K562 (cell line): ENCODE data around the gene SLMAP. TPM values are rescaled to one million over a fixed set of nuclear protein-coding genes. Genes with fewer than 3 reads are reported as not detected.
A peak's percentile ranks its signal among the peaks of the same experiment; 100 is the strongest.

ENCODE experiments used
- ATAC-seq: fragments of 200-7000 bp; cut with Tn5 transposase; 3 replicates; pipeline ENCODE4 v1.9.1; 2020; ENCODE audit warnings: moderate library complexity
- BruUV-seq: library from RNA; stranded (reverse); fragments of 400-500 nt; replicated peaks from 2 replicates; lab custom pipeline; 2021; lab: Mats Ljungman, UMichigan
- CTCF ChIA-PET: fragments of 300-600 bp; formaldehyde crosslinking; extraction: SDS; loops from one replicate; lab custom pipeline; 2021; ENCODE audit warnings: low intra/inter-chr PET ratio; lab: Yijun Ruan, JAX
- POLR2A ChIA-PET: fragments of 300-600, 350-650 bp; sonication (Branson Sonifier 250); formaldehyde crosslinking; extraction: SDS; loops from one replicate; lab custom pipeline; 2021; ENCODE audit warnings: antibody characterized with exemption, inconsistent platforms; lab: Yijun Ruan, JAX
- DNase-seq, 4 experiments: peaks; one replicate each; pipeline versions ENCODE4 v3.0.0 to v3.0.0-alpha.2; 2011 to 2018; ENCODE audit warnings: low spot score in 3 of 4, mixed read lengths in 3 of 4; ENCODE audit errors: extremely low read depth in 1 of 4
- FAIRE-seq: peaks from 2 replicates; lab custom pipeline; 2011; peaks lifted over from hg19 to GRCh38; lab: Jason Lieb, UNC
- H2AFZ ChIP-seq: 2 replicates; pipeline ENCODE4 v1.6.0; 2011; ENCODE audit warnings: low read depth, low read length, control low read depth, inconsistent platforms
- H3K27ac ChIP-seq: fragments of 200-600 bp; 3 replicates; pipeline ENCODE4 v1.8.0; 2011; ENCODE audit warnings: low read depth, mild to moderate bottlenecking, control low read depth, inconsistent platforms, low read length, moderate library complexity, mixed read lengths; ENCODE audit errors: extremely low read depth
- H3K27me3 ChIP-seq, 2 experiments: fragments of 300-600 bp in 1 of 2; 2 replicates in 1 of 2; 3 replicates in 1 of 2; pipeline versions ENCODE4 v1.6.0 to v1.8.0; 2011; ENCODE audit warnings: inconsistent platforms in 2 of 2, low read length in 2 of 2, mild to moderate bottlenecking in 1 of 2, mixed read lengths in 1 of 2, moderate library complexity in 1 of 2; ENCODE audit not compliant: control insufficient read depth in 2 of 2, insufficient read depth in 2 of 2
- H3K36me3 ChIP-seq: fragments of 300-600 bp; 3 replicates; pipeline ENCODE4 v1.8.0; 2011; ENCODE audit warnings: mild to moderate bottlenecking, low read length, inconsistent platforms; ENCODE audit not compliant: control insufficient read depth, insufficient read depth
- H3K4me1 ChIP-seq, 2 experiments: fragments of 200-600 bp in 1 of 2; replicated peaks in 1 of 2; 2 replicates in 1 of 2; 3 replicates in 1 of 2; pipeline versions ENCODE4 v1.5.1 to v1.8.0; 2011; ENCODE audit warnings: inconsistent platforms in 2 of 2, low read length in 2 of 2, mild to moderate bottlenecking in 1 of 2, mixed read lengths in 1 of 2, moderate library complexity in 1 of 2; ENCODE audit not compliant: control insufficient read depth in 2 of 2, insufficient read depth in 2 of 2
- H3K4me2 ChIP-seq: 2 replicates; pipeline ENCODE4 v1.6.1; 2011; ENCODE audit warnings: low read length, control low read depth, inconsistent platforms, mixed read lengths; ENCODE audit not compliant: insufficient read depth
- H3K4me3 ChIP-seq: fragments of 200-600 bp; sonication (generic), shearing (Covaris generic); 2 replicates; pipeline ENCODE4 v1.5.1; 2016; ENCODE audit warnings: control low read depth, inconsistent platforms
- H3K79me2 ChIP-seq: fragments of 200-600 bp; 3 replicates; pipeline ENCODE4 v1.8.0; 2011; ENCODE audit warnings: low read length, inconsistent platforms; ENCODE audit not compliant: control insufficient read depth, insufficient read depth
- H3K9ac ChIP-seq, 2 experiments: 2 replicates each; pipeline versions ENCODE4 v1.6.0 to v1.6.1; 2011; ENCODE audit warnings: low read depth in 2 of 2, low read length in 2 of 2, control low read depth in 1 of 2, inconsistent platforms in 1 of 2, mild to moderate bottlenecking in 1 of 2, mixed read lengths in 1 of 2; ENCODE audit not compliant: insufficient read depth in 1 of 2
- H3K9me1 ChIP-seq: one replicate; pipeline ENCODE4 v1.6.0; 2011; ENCODE audit warnings: inconsistent platforms, mild to moderate bottlenecking, low read length, moderate library complexity; ENCODE audit not compliant: control insufficient read depth, insufficient read depth
- H3K9me3 ChIP-seq: replicated peaks from 2 replicates; pipeline ENCODE4 v1.5.1; 2011; ENCODE audit warnings: low read depth, low read length, inconsistent platforms; ENCODE audit not compliant: control insufficient read depth, insufficient read depth
- H4K20me1 ChIP-seq: replicated peaks from 2 replicates; pipeline ENCODE4 v1.6.1; 2011; ENCODE audit warnings: low read length, inconsistent platforms, mixed read lengths; ENCODE audit not compliant: control insufficient read depth, insufficient read depth
- BCL6 ChIP-seq: fragments of 250-450 bp; sonication (Bioruptor Pico); IDR thresholded peaks from 2 replicates; pipeline ENCODE4 v1.4.0; 2020
- BHLHE40 ChIP-seq: IDR thresholded peaks from 2 replicates; pipeline ENCODE4 v1.6.1; 2011; ENCODE audit warnings: low read length, improper control_type of control experiment
- DPF2 ChIP-seq: fragments of 450-650 bp; IDR thresholded peaks from 2 replicates; pipeline ENCODE4 v1.6.1; 2016
- ETV5 ChIP-seq: sonication (generic); formaldehyde crosslinking; IDR thresholded peaks from 2 replicates; pipeline ENCODE4 v1.4.0; 2020; ENCODE audit warnings: low read depth, mild to moderate bottlenecking, missing genetic modification reagents
- GABPA ChIP-seq: fragments of 200-800 bp; sonication (Bioruptor generic); conservative IDR thresholded peaks from 2 replicates; pipeline ENCODE4 v1.6.1; 2016; ENCODE audit warnings: low read depth, missing genetic modification characterization, missing compliant biosample characterization
- HDAC1 ChIP-seq, 2 experiments: fragments of 450-650 bp; IDR thresholded peaks; 2 replicates each; pipeline ENCODE4 v1.6.1; 2016 to 2017; ENCODE audit warnings: inconsistent platforms in 1 of 2, mild to moderate bottlenecking in 1 of 2, moderate library complexity in 1 of 2
- HDAC2 ChIP-seq: fragments of 450-650 bp; IDR thresholded peaks from 2 replicates; pipeline ENCODE4 v1.6.1; 2016; ENCODE audit warnings: mild to moderate bottlenecking
- KDM2B ChIP-seq: fragments of 250-450 bp; sonication (Bioruptor Pico); IDR thresholded peaks from 2 replicates; pipeline ENCODE4 v1.8.0; 2021; ENCODE audit warnings: mild to moderate bottlenecking, moderate library complexity
- L3MBTL2 ChIP-seq: fragments of 450-650 bp; IDR thresholded peaks from 2 replicates; pipeline ENCODE4 v1.6.1; 2016; ENCODE audit warnings: mild to moderate bottlenecking, moderate library complexity
- NR2C2 ChIP-seq, 2 experiments: fragments of 200-800 bp in 1 of 2; sonication (Bioruptor generic) in 1 of 2; sonication (generic) in 1 of 2; formaldehyde crosslinking in 1 of 2; IDR thresholded peaks; 2 replicates each; pipeline versions ENCODE4 v1.6.1 to v1.8.0; 2016 to 2022; ENCODE audit warnings: mild to moderate bottlenecking in 1 of 2, missing compliant biosample characterization in 1 of 2, missing genetic modification characterization in 1 of 2, missing genetic modification reagents in 1 of 2
- SETDB1 ChIP-seq: IDR thresholded peaks from one replicate; pipeline ENCODE4 v1.6.1; 2012; ENCODE audit warnings: low read length, control low read depth, inconsistent platforms
- SIRT6 ChIP-seq: IDR thresholded peaks from one replicate; pipeline ENCODE4 v1.6.1; 2012; ENCODE audit warnings: low read depth, mild to moderate bottlenecking, control low read depth, inconsistent platforms, low read length, moderate library complexity
- SP1 ChIP-seq: sonication (generic); formaldehyde crosslinking; IDR thresholded peaks from 2 replicates; pipeline ENCODE4 v1.8.1; 2022; ENCODE audit warnings: mild to moderate bottlenecking, missing genetic modification reagents
- ZFPM2 ChIP-seq: fragments of 250-450 bp; sonication (Bioruptor Pico); IDR thresholded peaks from 2 replicates; pipeline ENCODE4 v1.5.1; 2022; ENCODE audit warnings: mild to moderate bottlenecking
- ZNF134 ChIP-seq: fragments of 250-450 bp; sonication (Bioruptor Pico); conservative IDR thresholded peaks from 2 replicates; pipeline ENCODE4 v1.4.0; 2020
- ZNF184 ChIP-seq: sonication (generic); formaldehyde crosslinking; IDR thresholded peaks from 2 replicates; pipeline ENCODE4 v1.5.0; 2020; ENCODE audit warnings: missing genetic modification reagents
- ZNF444 ChIP-seq: fragments of 250-450 bp; sonication (Bioruptor Pico); IDR thresholded peaks from 2 replicates; pipeline ENCODE4 v1.4.0; 2020; ENCODE audit warnings: mild to moderate bottlenecking, moderate library complexity
- ZSCAN32 ChIP-seq: fragments of 450-650 bp; formaldehyde crosslinking; IDR thresholded peaks from 2 replicates; pipeline ENCODE4 v1.4.0; 2020; ENCODE audit warnings: mild to moderate bottlenecking, moderate library complexity
- WGBS: fragments of 100-300 bp; shearing (Covaris generic); methylation state at CpG from one replicate; pipeline ENCODE4 v1.1.6; 2016; ENCODE audit warnings: low coverage, mixed read lengths; ENCODE audit not compliant: insufficient coverage; ENCODE audit errors: missing lambda C conversion rate; 5-methylcytosine and 5-hydroxymethylcytosine counted together
- in situ Hi-C: fragments of 300-500 bp; cut with MboI; formaldehyde crosslinking; loops from 4 replicates; pipeline ENCODE4 v1.15.0; 2018; ENCODE audit warnings: inconsistent platforms, mixed read lengths
- intact Hi-C: fragments of 100-400 bp; cut with micrococcal nuclease; formaldehyde crosslinking; loops from 2 replicates; pipeline ENCODE4 v1.14.2; 2022
- polyA plus RNA-seq, 8 experiments: library from polyadenylated mRNA; depleted of rRNA in 4 of 8; stranded (reverse) in 5 of 8; unstranded in 3 of 8; fragments of >200 nt; fragmentation: Nextera tagmentation in 2 of 8; fragmentation: Illumina TruSeq in 1 of 8; extraction: Ambion mirVana in 2 of 8; extraction: Trizol in 1 of 8; gene quantifications; 2 replicates each; pipeline versions ENCODE4 v1.2.1 to v1.2.3, GENCODE V29; 2011 to 2014; ENCODE audit warnings: inconsistent platforms in 1 of 8, missing spikeins in 1 of 8
- total RNA-seq, 7 experiments: library from RNA; depleted of rRNA in 6 of 7; stranded (reverse); fragments of >200 nt in 6 of 7; fragmentation: Illumina TruSeq in 2 of 7; extraction: Trizol in 2 of 7; gene quantifications; 2 replicates each; pipeline versions ENCODE4 v1.2.1 to v1.2.3, GENCODE V29; 2011 to 2021; ENCODE audit warnings: low replicate concordance in 1 of 7
- TF ChIP-seq, protein P1 (sequence below), 3 experiments: IDR thresholded peaks in 2 of 3; conservative IDR thresholded peaks in 1 of 3; 2 replicates each; pipeline ENCODE4 v1.5.1; 2011 to 2012; ENCODE audit warnings: low read length in 3 of 3, mild to moderate bottlenecking in 3 of 3, control low read depth in 2 of 3, improper control_type of control experiment in 1 of 3, inconsistent platforms in 1 of 3, low read depth in 1 of 3, mixed read lengths in 1 of 3, moderate library complexity in 1 of 3; ENCODE audit not compliant: insufficient read depth in 2 of 3
- TF ChIP-seq, protein P2 (sequence below), 2 experiments: fragments of 450-650 bp; conservative IDR thresholded peaks; 2 replicates each; pipeline ENCODE4 v1.6.1; 2017; ENCODE audit warnings: mild to moderate bottlenecking in 2 of 2, moderate library complexity in 2 of 2
- TF ChIP-seq, protein P3 (sequence below): sonication (generic); formaldehyde crosslinking; IDR thresholded peaks from 2 replicates; pipeline ENCODE4 v1.8.0; 2022; ENCODE audit warnings: missing genetic modification reagents, mild to moderate bottlenecking, borderline replicate concordance

Gene SLMAP
- total and polyA plus RNA-seq, 9 of the 15 experiments (the other 6 are each of a cell fraction or from before 2014, with no cell fraction given) = 12.1 to 50.7 (median 28.3) TPM

DNA sequence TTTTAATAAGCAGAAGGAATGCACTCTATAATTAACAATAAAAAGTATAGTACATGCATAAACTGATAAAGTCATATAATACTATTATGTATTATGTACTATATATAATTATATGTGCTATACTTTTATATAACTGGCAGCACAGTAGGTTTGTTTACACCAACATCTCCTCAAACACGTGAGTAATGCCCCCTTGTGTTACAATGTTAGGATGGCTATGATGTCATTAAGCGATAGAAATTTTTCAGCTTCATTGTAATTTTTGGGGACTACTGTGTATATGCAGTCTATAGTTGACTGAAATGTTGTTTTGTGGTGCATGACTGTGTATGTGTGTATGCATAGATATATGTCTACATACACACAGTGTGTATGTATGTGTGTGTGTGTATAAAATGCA is 100.6 kb downstream of the SLMAP start:
- Histone ChIP-seq H3K27ac (no peak overlapping the region), H3K9me3 (no peaks in the 10 kb centered on the region), H3K4me3 (no peak overlapping the region), H3K4me1 (no peaks in the 10 kb centered on the region), H3K36me3 (peaks cover 55% of the 10 kb centered on the region; the same call in 2 of the 3 replicates), H4K20me1 (no peaks in the 10 kb centered on the region), H2AFZ (no peak overlapping the region), H3K4me2 (no peak overlapping the region), H3K9me1 (no peaks in the 10 kb centered on the region), H3K79me2 (no peaks in the 10 kb centered on the region), H3K9ac (no peak overlapping the region), H3K27me3 (no peaks in the 10 kb centered on the region)
- WGBS = 39% methylated on average over 2 of the region's 2 CpGs
- ChIA-PET POLR2A (interaction anchor here (1.1 to 1.6 kb wide), 2 partner anchors 16 to 261 kb away, joined by 3 to 5 read pairs; no protein-coding TSS in a partner anchor), CTCF (interaction anchor here (1.0 kb wide), 1 partner anchor 459 kb away, joined by 3 read pairs; no protein-coding TSS in a partner anchor)
- intact Hi-C loops (no loop called here), in situ Hi-C loops (no loop called here)
- no TSS peak for BruUV-seq
- FAIRE-seq (no peak), ATAC-seq (peak; percentile 69), DNase-seq (peak in 2 of 4 experiments; percentile 4)
- TF ChIP-seq, protein P1, sequence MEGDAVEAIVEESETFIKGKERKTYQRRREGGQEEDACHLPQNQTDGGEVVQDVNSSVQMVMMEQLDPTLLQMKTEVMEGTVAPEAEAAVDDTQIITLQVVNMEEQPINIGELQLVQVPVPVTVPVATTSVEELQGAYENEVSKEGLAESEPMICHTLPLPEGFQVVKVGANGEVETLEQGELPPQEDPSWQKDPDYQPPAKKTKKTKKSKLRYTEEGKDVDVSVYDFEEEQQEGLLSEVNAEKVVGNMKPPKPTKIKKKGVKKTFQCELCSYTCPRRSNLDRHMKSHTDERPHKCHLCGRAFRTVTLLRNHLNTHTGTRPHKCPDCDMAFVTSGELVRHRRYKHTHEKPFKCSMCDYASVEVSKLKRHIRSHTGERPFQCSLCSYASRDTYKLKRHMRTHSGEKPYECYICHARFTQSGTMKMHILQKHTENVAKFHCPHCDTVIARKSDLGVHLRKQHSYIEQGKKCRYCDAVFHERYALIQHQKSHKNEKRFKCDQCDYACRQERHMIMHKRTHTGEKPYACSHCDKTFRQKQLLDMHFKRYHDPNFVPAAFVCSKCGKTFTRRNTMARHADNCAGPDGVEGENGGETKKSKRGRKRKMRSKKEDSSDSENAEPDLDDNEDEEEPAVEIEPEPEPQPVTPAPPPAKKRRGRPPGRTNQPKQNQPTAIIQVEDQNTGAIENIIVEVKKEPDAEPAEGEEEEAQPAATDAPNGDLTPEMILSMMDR (IDR thresholded peaks at IDR 0.05 in 2 of 3, conservative IDR thresholded peaks at IDR 0.05 in 1 of 3; ENCODE audit: insufficient read depth in 2 of 3, low read depth in 1 of 3, low read length in 3 of 3) = peak; percentile 8 to 32 (median 21); a peak in 2 of 6 replicates
- TF ChIP-seq, protein P2, sequence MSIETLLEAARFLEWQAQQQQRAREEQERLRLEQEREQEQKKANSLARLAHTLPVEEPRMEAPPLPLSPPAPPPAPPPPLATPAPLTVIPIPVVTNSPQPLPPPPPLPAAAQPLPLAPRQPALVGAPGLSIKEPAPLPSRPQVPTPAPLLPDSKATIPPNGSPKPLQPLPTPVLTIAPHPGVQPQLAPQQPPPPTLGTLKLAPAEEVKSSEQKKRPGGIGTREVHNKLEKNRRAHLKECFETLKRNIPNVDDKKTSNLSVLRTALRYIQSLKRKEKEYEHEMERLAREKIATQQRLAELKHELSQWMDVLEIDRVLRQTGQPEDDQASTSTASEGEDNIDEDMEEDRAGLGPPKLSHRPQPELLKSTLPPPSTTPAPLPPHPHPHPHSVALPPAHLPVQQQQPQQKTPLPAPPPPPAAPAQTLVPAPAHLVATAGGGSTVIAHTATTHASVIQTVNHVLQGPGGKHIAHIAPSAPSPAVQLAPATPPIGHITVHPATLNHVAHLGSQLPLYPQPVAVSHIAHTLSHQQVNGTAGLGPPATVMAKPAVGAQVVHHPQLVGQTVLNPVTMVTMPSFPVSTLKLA (conservative IDR thresholded peaks at IDR 0.05) = 0 out of 4 replicates have a peak, but pooled peaks of 1 of the 2 experiments have one; percentile 32
- TF ChIP-seq ZNF444 (CRISPR knock-in tag) = no peak
- TF ChIP-seq HDAC1 (IDR thresholded peaks at IDR 0.05) = no peak
- TF ChIP-seq NR2C2 (CRISPR knock-in tag; IDR thresholded peaks at IDR 0.05) = no peak
- TF ChIP-seq NR2C2 (tag; IDR thresholded peaks at IDR 0.05) = no peak
- no peak for TF ChIP-seq ZNF184 (CRISPR knock-in tag)
- TF ChIP-seq KDM2B (CRISPR knock-in tag) = no peak
- TF ChIP-seq SETDB1 = no peak
- TF ChIP-seq, protein P3, sequence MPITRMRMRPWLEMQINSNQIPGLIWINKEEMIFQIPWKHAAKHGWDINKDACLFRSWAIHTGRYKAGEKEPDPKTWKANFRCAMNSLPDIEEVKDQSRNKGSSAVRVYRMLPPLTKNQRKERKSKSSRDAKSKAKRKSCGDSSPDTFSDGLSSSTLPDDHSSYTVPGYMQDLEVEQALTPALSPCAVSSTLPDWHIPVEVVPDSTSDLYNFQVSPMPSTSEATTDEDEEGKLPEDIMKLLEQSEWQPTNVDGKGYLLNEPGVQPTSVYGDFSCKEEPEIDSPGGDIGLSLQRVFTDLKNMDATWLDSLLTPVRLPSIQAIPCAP (CRISPR knock-in tag) = no peak
- TF ChIP-seq SP1 = no peak
- no peak for TF ChIP-seq DPF2
- no peak for TF ChIP-seq ETV5
- TF ChIP-seq BHLHE40 = peak; percentile 30; the same call in 1 of the 2 replicates
- no peak for TF ChIP-seq BCL6 (CRISPR knock-in tag)
- TF ChIP-seq ZFPM2 (CRISPR knock-in tag) = no peak
- TF ChIP-seq SIRT6 = no peak
- no peak for TF ChIP-seq L3MBTL2
- no peak for TF ChIP-seq ZNF134 (CRISPR knock-in tag)
- TF ChIP-seq HDAC2 = no peak
- TF ChIP-seq GABPA = no peak
- no peak for TF ChIP-seq ZSCAN32
